Activated naive CD4-positive, alpha-beta T cell treated with anti-CD3 and anti-CD28 coated beads, Interleukin-2, amount 50 U/mL, for 16 hours (primary cell): ENCODE data around the gene TMEM69.
"Not testable (repeated sequence)": the region's sequence is repeated elsewhere in the genome, so short reads cannot be mapped to it uniquely, and the experiment has no call there.

ENCODE experiments used
- DNase-seq: peaks from one replicate; pipeline ENCODE4 v3.0.0-alpha.2; 2020

Gene TMEM69

DNA sequence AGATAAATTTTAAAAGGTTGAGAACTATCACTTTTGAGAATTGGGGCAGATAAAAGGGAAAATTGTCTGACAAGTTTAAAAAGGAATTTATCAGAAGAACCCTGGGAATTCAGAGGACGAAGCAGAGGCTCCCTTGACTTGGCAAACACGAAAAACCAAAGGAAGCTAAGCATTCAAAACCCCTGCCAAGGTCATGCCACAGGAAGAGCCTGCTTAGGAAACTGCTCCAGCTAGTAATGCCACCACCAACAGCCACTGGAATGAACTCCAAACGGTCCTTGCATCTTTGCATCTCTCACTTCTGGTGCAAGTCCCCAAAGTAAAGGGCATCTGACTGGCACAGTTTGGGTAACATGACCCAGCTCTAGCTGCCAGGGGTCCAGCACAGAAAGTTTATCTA, 8.9 kb upstream of the TMEM69 start:
- DNase-seq: no peak

- DNase-seq: no peak
Measured at GRCh38 chr1:45682942-45683341, 5.0 kb upstream of the TMEM69 start.

- DNase-seq: no peak
Measured at GRCh38 chr1:45684402-45684801, 3.6 kb upstream of the TMEM69 start.

DNA sequence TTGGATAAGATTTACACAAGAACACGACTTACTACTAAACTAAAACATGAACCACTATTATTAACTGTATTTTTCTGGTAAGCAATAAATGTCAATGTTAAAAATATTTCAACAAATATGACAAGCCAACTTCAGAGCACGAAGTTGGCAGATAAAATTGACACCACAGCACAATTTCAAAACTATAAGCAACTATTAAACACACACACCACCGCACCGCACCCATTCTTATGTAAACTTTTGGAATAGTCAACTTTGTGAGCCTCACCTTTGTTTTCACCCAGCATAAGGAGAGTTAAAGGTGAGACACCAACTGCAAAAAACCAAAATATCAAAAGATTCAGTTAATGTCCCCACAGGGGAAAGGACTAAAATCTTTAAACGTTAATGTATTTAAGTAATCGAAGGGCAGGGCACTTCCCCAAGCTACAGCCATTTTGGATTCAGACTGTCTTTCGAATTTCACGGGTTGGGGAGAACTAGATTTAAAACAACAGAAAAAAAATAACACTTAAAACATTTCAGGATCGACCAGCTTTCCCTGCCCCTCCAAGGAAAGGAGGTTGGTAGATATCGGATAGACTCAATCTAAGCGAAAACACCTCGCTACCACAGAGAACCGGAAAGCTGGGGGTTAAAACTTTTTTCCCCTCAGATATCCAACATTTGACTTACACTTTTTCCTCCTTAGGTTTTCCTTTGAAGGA, 2.5 kb upstream of the TMEM69 start:
- DNase-seq: no peak

- DNase-seq: peak; percentile 73
Measured at GRCh38 chr1:45686015-45686287, 2.0 kb upstream of the TMEM69 start.

GRCh38 chr1:45686288-45687013, 1.5 kb upstream of the TMEM69 start, which contains the start of gene GPBP1L1:
Gene GPBP1L1, minus strand, starts transcription at chr1:45686533. Its CDS starts 27,446 bp downstream, at chr1:45659087.
- DNase-seq: peak; percentile 95

DNA sequence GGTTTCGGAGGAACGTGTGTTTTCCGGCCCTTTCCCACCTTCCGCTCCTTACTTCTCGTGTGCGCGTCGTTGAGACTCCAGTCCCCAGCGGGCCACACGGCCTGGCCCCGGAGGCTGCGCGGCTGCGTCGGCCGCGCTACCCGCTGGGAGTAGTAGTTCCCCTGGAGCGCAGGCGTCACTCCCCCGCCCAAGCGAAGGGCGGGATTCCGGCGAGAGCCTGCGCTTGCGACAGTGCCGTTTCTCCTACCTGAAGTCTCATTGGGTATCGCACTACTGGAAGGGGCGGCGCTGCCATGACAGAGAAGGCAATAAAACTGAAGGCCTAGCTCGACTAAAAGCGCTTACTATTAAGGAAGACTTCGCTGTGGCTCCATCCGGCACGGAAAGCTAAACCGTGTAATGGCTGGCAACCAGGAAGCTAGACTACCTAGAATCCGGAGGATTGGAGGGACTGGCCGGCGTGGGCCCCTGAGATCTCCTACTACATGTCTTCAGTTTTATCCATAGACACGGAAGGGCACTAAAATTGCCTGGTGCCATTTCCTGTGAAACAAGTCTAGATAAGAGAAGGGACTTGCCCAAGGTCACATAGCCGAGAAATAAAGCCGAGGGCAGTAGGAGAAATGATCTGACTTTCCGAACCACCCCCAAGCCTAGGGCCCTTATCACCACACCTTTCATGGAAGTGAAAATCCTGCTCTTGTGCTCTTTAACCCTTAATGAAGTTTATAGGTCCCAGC, 797 bp upstream of the TMEM69 start:
- peak; percentile 97 for DNase-seq

DNA sequence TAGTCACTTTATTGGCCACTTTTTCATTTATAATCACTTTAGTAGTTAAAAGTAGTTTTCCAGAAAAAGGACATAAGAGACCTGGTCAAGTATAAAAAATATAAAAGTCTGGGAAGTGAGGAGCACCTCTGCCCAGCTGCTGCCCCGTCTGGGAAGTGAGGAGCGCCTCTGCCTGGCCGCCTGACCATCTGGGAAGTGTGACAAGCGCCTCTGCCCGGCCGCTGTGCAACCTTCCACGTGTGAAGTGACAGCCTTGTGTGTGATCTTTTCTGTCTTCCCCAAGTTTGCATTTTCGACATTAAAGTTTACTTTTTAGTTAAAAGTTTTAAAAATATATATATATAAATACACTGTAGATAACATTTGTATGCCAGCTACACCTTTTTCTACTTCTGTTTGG, 5.8 kb downstream of the TMEM69 start:
- not testable (repeated sequence) for DNase-seq

- no peak for DNase-seq
Measured at GRCh38 chr1:45694823-45695222, 6.8 kb downstream of the TMEM69 start.

- DNase-seq: no peak
Measured at GRCh38 chr1:45704637-45705036, 16.7 kb downstream of the TMEM69 start.

GRCh38 chr1:45713711-45714110, 25.7 kb downstream of the TMEM69 start:
- DNase-seq: no peak

DNA sequence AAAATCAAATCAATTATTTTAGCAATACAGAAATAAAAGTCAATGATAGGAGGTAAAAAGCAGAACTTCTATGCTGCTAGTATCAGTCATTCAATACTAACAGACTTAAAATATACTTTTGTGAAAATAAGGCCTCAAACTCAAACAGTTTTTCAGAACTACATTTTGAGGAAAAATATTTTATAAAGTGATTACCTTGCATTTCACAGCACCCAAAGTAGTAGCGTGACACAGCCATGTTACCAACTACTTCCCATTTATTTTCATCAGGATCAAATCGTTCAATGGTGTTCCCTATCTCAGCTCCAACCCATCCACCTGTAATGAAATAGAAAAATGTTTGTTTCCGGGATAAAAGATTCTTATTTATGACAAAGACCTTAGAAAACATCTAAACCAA, 28.7 kb downstream of the TMEM69 start:
- DNase-seq: no peak

- not testable (repeated sequence) for DNase-seq
Measured at GRCh38 chr1:45717386-45717785, 29.4 kb downstream of the TMEM69 start.

GRCh38 chr1:45718289-45718688, 30.3 kb downstream of the TMEM69 start:
- DNase-seq: no peak

DNA sequence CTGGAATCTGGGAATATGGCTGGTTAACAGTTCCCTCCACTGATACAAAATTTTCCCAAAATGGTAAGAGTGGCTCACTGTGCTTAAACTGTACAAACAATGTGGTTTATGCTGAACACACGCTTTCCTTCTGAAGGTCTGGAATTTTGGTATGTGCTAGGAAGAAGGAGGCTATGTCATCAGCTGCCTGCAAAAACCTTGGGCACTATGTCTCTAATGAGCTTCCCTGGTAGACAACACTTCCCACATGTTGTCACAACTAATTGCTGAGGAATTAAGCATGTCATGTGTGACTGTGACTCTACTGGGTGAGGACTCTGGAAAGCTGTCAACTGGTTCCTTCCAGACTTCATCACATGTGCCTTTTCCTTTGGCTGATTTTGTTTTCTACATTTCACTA, 33.2 kb downstream of the TMEM69 start:
- DNase-seq: no peak

DNA sequence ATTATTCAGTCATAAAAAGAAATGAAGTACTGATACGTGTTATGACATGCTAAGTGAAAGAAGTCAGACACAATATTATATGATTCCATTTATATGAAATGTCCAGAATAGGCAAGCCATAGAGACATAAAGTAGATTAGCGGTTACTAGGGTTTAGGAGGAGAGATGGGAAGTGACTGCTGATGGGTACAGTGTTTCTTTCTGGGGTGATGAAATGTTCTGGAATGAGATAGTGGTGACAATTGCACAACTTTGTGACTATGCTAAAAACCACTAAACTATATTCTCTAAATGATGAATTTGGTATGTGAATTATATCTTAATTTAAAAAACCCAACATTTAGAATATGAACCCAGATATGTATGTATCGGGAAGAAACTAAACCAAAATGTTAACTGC, 34.8 kb downstream of the TMEM69 start:
- no peak for DNase-seq

DNA sequence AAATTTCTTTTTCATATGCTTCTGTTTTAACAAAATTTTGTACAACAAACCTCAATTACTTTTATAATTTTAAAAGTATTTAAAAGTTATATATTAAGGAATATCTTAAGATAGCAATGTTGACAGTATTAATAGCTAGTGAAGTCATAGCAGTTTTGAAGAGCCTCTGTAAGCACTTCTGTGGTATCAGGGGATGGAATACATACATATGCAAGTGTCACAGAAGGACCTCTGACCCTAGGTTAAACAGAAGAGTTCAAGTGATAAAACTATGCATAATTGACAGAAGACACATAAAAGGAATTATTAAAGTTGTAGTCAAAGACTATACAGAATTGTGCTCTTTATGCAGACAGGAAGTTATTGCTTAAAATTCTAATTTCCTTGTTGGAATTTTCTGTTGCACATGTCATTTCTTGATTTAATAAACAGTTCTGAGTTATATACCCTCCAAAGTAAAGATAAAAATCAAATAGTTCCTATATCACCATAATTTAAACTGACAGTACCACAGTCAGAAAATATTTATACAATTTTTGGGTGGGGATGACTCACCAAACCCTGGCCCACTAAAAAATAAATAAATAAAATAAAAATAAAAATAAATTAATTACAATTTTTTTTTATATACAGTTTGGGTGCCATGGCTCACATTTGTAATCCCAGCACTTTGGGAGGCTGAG, 35.4 kb downstream of the TMEM69 start:
- no peak for DNase-seq

DNA sequence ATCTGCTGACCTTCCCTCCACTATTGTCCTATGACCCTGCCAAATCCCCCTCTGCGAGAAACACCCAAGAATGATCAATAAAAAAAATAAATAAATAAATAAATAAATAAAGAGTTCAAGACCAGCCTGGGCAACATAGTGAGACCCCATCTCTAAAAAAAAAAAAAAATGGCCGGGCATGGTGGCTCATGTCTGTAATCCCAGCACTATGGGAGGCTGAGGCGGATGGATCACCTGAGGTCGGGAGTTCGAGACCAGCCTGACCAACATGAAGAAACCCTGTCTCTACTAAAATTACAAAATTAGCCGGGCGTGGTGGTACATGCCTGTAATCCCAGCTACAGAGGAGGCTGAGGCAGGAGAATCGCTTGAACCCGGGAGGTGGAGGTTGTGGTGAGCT, 38.0 kb downstream of the TMEM69 start:
- DNase-seq: not testable (repeated sequence)

- no peak for DNase-seq
Measured at GRCh38 chr1:45730075-45730779, 42.2 kb downstream of the TMEM69 start.

DNA sequence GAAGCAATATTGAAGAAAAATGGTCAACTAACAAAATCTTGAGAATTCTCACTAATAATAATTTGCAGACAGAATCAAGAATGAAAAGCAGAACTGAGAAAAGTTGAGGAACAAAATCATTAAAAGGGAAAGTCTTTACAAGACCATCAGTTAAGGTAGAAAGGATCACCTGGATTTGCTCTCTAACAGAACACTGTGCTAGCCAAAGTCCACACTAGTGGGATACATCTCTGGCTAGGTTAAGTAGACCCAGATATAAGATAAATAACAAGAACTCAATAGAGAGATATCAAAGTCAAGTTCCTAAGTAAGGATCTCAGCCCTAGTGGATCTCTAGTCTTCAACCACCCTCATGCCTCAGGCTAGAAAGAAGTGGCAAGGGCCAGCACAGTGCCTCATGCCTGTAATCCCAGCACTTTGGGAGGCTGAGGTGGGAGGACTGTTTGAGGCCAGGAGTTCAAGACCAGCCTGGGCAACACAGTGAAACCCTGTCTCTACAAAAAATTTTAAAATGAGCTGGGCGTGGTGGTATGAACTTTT, 42.9 kb downstream of the TMEM69 start:
- DNase-seq: no peak

DNA sequence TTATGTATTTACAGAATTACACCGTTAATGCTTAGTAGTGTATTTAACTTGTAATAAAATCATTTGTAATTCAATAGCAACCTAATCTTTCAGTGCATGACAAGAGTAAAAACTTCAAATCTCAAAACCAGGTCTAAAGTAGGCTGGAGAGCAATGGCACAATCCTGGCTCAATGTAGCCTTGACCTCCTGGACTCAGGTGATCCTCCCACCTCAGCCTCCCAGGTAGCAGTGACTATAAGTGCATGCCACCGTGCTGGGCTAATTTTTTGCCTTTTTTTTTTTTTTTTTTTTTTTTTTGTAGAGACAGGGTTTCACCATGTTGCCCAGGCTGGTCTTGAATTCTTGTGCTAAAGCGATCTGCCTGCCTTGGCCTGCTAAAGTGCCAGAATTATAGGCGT, 51.2 kb downstream of the TMEM69 start:
- DNase-seq: no peak

GRCh38 chr1:45739641-45740156, 51.7 kb downstream of the TMEM69 start:
- DNase-seq: not testable (repeated sequence)
